GM18498 (cell line): Measurements from ENCODE around the gene NPHP1.
"Not testable (repeated sequence)": the region's sequence is repeated elsewhere in the genome, so short reads cannot be mapped to it uniquely, and the experiment has no call there.

Experiments used
- ATAC-seq: cut with Tn5 transposase; IDR thresholded peaks from one replicate; pipeline ENCODE4 v1.9.1; 2021; ENCODE audit warnings: mild to moderate bottlenecking, moderate library complexity; ENCODE audit not compliant: unreplicated experiment

The NPHP1 gene

GRCh38 chr2:110198016-110198415 is 6.8 kb downstream of the NPHP1 start:
- no peak for ATAC-seq

GRCh38 chr2:110197452-110197851 is 7.4 kb downstream of the NPHP1 start:
- no peak for ATAC-seq

- ATAC-seq: not testable (repeated sequence)
These were observed 14.6 kb downstream of the NPHP1 start for GRCh38 chr2:110190169-110190568.

GRCh38 chr2:110182449-110182848 is 22.4 kb downstream of the NPHP1 start:
- ATAC-seq: no peak

DNA sequence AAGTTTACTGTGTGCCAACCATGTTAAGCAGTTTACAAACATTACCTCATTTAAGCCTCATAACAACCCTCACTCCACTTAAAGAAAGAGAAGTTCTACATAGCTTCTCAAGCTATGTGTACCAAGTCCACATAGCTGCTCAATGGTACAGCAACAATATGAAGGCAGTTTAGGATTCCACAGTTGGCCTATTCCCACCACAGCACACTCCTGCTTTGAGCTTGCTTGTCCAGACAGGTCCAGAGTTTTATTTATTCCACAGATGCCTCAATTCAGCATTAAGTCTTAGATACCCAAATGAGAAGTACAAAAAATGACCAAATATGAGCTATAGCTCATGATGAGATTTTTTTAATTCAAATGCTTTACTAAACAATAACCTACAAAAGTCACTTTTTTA is 24.8 kb downstream of the NPHP1 start:
- no peak for ATAC-seq

DNA sequence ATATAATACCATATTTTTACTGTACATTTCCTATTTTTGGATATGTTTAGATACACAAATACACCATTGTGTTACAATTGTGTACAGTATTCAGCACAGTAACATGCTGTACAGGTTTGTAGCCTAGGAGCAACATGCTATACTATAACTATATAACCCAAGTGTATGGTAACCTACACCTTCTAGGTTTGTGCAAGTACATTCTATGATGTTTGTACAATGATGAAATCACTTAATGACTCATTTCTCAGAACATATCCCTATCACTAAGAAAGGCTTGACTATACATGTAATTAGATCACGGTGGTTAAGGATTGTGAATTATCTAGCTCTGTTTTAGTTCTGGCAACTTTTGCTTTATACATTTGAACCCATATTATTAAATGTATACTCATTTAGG is 31.3 kb downstream of the NPHP1 start:
- ATAC-seq: no peak

DNA sequence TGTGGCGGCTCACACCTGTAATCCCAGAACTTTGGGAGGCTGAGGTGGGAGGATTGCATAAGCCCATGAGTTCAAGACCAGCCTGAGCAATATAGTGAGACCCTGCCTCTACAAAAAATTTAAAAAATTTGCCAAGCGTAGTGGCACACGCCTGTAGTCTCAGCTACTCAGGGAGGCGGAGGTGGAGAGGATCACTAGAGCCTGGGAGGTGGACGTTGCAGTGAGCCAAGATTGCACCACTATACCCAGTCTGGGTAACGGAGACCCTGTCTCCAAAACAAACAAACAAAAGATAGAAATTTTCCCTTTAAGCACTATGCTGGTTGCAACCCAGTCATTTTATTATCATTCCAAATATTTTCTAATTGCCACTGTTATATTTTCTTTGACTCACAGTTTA is 32.3 kb downstream of the NPHP1 start:
- ATAC-seq: no peak

DNA sequence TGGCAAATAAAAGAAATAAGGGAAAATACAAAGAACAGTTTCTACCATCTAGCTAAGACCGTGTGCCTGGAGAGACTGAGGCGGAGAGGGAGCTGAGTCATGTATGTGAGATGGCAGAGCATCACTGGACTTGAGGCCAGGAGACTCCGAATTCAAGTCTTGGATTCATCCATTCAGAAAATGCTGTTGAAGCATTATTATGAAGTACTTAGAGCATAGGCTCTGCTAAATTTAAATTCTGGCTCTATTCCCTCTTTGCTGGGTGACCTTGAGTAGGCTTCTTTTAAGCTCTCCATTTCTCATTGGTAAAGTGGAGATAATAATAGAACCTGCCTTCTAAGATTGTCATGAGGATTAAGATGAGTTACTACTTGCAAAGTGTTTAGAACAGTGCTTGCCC is 34.7 kb downstream of the NPHP1 start:
- no peak for ATAC-seq

DNA sequence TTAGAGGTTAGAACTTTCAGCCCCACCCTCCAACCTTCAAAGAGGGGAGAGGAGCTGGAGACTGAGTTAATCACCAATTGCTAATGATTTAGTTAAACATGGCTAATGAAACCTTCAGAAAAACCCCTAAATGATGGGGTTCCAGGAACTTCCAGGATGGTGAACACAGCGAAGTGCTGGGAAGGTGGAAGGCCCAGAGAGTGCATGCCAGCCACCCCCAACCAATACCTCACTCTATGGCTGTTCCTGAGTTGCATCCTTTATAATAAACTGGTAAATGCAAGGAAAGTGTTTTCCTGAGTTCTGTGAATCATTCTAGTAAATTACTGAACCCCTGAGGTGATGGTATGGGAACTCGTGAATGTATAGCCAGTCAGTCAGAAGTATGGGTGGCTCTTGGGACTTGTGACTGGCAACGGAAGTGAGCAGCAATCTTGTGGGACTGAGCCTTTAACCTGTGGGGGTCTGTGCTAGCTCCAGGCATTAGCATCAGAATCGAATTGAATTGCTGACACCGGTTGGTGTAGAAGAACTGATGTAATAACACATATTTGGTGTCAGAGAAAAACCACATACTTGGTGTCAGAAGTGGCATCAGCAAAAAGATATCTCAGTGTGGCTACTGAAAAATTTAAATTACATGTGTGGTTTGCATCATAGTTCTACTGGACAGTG is 37.4 kb downstream of the NPHP1 start:
- ATAC-seq: no peak

DNA sequence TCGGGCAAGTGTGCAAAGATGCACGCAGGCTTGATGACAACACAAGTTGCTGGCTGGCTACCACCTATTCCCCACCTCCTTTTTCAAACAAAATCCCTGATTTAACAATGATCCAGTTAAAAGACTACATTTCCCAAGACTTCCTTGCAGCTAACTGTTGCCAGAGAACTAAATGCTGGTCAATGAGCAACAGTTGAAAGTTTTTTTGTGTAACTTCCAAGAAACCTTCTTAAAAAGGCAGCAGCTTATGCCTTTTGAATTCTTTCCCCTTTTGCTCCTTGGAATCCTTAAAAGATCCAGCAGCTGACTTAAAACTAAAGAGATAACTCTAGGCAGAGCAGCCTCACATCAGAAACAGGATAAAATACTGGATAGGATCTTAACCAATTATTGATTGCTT is 38.5 kb downstream of the NPHP1 start:
- ATAC-seq: no peak

DNA sequence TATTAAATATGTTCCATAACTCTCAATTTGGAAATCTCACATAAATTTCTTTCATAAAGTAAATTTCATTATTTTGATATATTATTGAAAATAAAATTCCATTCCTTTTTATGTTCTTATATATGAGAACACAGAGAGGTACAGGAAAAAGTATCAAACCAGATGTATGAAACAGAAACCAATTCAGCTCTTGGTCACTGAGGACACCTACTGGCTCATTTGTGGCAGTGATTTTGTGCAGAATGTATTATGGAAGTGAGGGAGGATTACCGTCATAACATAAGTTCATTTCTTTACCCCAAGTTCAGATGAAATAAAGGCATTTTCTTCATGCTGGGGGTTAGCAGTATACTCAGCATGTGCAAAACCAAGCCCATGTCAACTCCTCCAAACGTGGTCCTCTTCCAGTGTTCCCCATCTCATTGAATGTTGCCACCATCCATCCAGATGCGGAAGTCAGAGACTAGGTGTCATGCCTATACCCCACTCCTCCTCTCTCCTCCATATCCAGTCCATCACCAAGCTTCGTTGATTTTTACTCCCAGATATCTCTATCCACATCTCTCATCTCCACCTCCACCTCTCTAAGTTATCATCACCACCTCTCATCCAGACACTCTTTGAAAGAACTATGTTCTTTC is 47.5 kb downstream of the NPHP1 start:
- peak; percentile 59 for ATAC-seq

DNA sequence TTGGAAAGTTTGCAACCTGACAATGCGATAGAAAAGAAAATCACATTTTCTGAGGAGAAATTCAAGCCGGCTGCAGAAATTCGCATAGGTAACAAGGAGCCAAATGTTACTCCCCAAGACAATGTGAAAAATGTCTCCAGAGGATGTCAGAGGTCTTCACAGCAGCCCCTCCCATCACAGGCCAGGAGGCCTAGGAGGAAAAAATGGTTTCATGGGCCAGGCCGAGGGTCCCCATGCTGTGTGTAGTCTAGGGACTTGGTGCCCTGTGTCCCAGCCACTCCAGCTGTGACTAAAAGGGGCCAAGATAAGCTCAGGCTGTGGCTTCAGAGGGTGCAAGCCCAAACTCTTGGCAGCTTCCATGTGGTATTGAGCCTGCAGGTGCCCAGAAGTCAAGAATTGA is 50.0 kb downstream of the NPHP1 start:
- not testable (repeated sequence) for ATAC-seq

- ATAC-seq: not testable (repeated sequence)
These were observed 50.6 kb downstream of the NPHP1 start for GRCh38 chr2:110154188-110154587.

GRCh38 chr2:110153416-110153815 is 51.4 kb downstream of the NPHP1 start:
- no peak for ATAC-seq

- no peak for ATAC-seq
These were observed 51.9 kb downstream of the NPHP1 start for GRCh38 chr2:110152943-110153342.

DNA sequence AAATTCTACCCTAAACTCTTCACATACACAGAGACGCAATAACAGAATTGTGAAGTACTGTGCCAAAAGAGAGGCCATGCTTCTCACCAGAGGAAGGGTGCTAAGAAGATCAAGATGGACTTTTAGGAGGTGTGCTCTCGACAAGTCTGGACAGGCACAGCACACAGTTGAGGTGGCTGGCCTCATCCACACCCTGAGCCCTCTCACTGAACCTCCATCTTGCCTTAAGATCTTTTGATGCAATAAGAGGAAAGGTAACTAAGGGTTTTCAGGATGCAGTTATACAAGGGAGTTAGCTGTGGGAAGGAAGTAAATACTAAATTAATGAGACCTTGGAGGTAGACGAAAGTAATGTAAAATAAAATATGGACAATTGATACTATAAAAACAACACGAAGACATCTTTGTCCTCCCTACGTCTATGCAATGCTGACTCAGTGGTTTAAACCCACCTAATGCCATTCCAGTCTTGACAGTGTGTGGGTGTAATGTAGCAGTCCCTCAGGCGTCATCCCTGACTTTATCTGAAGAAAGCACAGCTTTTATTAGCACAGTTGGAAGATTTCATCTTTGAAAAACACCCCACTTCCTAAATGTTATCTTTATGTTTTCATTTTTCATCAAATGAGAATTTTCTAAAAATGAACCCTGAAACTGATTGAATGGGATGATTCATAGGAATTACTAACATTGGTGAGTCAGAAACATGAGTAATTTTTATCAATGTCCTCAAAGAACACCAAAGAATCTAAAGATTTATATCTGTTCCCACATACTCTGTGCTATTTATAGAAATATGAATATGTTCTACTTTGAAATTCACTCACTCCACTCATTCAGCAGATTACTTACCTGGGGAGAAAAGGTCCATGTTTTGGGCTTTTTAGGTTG is 55.2 kb downstream of the NPHP1 start:
- no peak for ATAC-seq

- no peak for ATAC-seq
These were observed 57.9 kb downstream of the NPHP1 start for GRCh38 chr2:110146945-110147332.

DNA sequence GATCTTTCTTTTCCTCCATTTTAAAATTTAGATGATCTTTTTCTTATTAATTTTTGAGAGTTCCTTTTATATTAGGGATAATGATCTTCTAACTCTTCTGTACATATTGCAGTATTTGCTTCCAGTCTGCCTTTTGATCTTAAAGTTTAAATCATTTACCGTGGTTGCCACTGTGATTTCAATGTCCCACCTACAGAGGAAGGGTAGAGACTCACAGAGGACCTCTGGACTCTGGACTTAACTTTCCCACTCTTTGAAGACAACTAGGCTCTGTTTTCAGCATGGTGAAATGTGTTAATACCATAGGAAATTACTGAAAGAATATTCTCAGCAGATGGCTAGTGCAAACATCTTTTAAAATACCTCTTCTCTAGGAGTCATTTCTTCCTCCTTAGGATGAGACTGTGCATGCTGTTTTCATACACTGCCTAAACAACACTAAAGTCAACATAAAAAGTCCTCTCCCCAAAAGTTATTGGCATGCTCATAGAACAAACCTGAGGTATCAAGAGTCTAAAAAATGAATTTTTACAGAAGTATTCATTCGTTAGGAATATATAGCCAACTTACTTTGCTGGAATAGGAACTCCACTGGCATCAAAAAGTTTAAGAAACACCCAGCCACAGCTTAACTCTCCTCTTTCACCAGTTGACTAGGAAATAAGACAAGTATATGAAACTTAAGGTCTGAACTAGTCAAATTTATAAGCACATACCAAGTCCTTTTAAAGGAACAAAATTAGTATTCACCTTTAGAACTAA is 58.4 kb downstream of the NPHP1 start:
- no peak for ATAC-seq

- ATAC-seq: no peak
These were observed 60.8 kb downstream of the NPHP1 start for GRCh38 chr2:110143982-110144381.

DNA sequence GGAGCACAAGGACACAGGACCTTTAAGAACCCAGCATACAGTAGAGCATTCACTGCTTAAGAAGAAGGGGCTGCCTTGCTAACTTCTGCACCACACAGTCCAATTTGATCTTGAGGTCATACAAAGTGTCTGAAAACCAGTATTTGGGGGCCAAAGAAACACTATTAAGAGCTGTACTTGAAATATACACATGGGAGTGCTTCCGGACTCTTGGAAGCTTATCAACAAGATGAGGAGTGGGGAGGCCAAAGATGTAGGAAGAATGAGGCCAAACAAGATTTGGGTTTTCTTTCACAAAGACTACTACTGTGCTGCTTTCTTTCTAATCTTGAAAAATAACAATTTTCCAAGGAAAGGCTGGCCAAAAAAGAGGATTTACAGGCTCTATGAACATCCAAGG is 64.4 kb downstream of the NPHP1 start:
- ATAC-seq: no peak

GRCh38 chr2:110134025-110134424 is 70.8 kb downstream of the NPHP1 start:
- ATAC-seq: no peak
